Lung (tissue), 12 donors: Measurements from ENCODE around the gene BCL6B. TPM values are rescaled to one million over a fixed set of nuclear protein-coding genes. Genes with fewer than 3 reads are reported as not detected.
A peak's percentile ranks its signal among the peaks of the same experiment; 100 is the strongest.

Experiments
- ATAC-seq: fragments of 200-7000 bp; cut with Tn5 transposase; one replicate; pipeline ENCODE4 v1.9.1; 2020; ENCODE audit warnings: moderate number of reproducible peaks; ENCODE audit not compliant: insufficient read depth, low FRiP score
- DNase-seq, 3 donors: peaks; one replicate each; pipeline ENCODE4 v3.0.0-alpha.2; 2013 to 2017
- H3K27ac ChIP-seq, 2 donors: one replicate each; pipeline ENCODE4 v1.5.1; 2013; ENCODE audit warnings: mild to moderate bottlenecking in 2 of 2, moderate library complexity in 2 of 2, control low read depth in 1 of 2, inconsistent platforms in 1 of 2, low read depth in 1 of 2, low read length in 1 of 2
- H3K27me3 ChIP-seq, 3 donors: one replicate each; pipeline ENCODE4 v1.5.1; 2013; ENCODE audit warnings: low read length in 2 of 3; ENCODE audit not compliant: control insufficient read depth in 3 of 3, insufficient read depth in 3 of 3
- H3K36me3 ChIP-seq, 4 donors: one replicate each; pipeline ENCODE4 v1.5.1; 2013; ENCODE audit warnings: low read length in 4 of 4, mild to moderate bottlenecking in 1 of 4, moderate library complexity in 1 of 4; ENCODE audit not compliant: control insufficient read depth in 4 of 4, insufficient read depth in 4 of 4
- H3K4me1 ChIP-seq, 5 donors: one replicate each; pipeline ENCODE4 v1.5.1; 2013; ENCODE audit warnings: low read length in 5 of 5, mild to moderate bottlenecking in 2 of 5, moderate library complexity in 1 of 5; ENCODE audit not compliant: control insufficient read depth in 5 of 5, insufficient read depth in 5 of 5
- H3K4me3 ChIP-seq: one replicate; pipeline ENCODE4 v1.5.1; 2013; ENCODE audit warnings: mild to moderate bottlenecking, control low read depth, moderate library complexity
- H3K9ac ChIP-seq, 2 donors: one replicate each; pipeline ENCODE4 v1.5.1; 2013; ENCODE audit warnings: low read length in 2 of 2, control low read depth in 1 of 2; ENCODE audit not compliant: insufficient read depth in 1 of 2
- H3K9me3 ChIP-seq, 4 donors: one replicate each; pipeline ENCODE4 v1.5.1; 2013; ENCODE audit warnings: low read length in 3 of 4, mild to moderate bottlenecking in 1 of 4, moderate library complexity in 1 of 4; ENCODE audit not compliant: control insufficient read depth in 4 of 4, insufficient read depth in 3 of 4
- WGBS, 2 donors: extraction: QIAGEN DNeasy Blood & Tissue Kit; methylation state at CpG; one replicate each; pipeline ENCODE4 v1.1.7; 2013; 5-methylcytosine and 5-hydroxymethylcytosine counted together
- polyA plus RNA-seq, 2 donors: library from polyadenylated mRNA; stranded (reverse); fragments of 200-250 nt; gene quantifications; one replicate each; pipeline ENCODE4 v1.2.1, GENCODE V29; 2013
- total RNA-seq, 2 donors: library from RNA; depleted of rRNA in 1 of 2; stranded (reverse); fragments of >200 nt in 1 of 2; gene quantifications; one replicate each; pipeline ENCODE4 v1.2.1, GENCODE V29; 2014 to 2021
- TF ChIP-seq, protein P1 (sequence below): IDR thresholded peaks from 2 replicates; pipeline ENCODE4 v1.5.1; 2012; ENCODE audit warnings: mild to moderate bottlenecking; ENCODE audit errors: control extremely low read depth, extremely low read depth
- donor health status: control.
- donor health status: control.
- donor health status: Bipolar disorder and iron deficiency.
- donor health status: healthy.
- donor health status: DM: yes; HTN: yes; CAD: no.

BCL6B gene
- total and polyA plus RNA-seq, 4 donors = 14.5 to 55.6 (median 15.5) TPM

DNA sequence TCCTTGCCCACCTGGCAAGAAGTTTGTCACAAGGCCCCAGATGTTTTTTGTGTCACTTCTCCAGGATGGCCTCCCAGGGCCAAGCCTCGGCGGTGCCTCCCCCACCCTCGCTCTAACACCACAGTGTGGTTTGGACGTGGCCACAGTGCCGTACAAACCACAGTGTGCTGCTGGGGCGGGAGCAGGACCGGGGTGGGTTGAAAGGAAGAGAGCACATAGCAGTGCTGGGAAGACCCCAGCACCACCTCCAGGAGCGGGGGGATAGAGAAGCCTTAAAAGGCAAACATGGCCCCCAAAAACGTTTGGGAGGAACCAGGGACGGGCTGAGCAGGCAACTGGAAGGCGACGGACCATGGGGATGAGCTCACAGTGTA is 5.0 kb upstream of the BCL6B start:
- TF ChIP-seq, protein P1, sequence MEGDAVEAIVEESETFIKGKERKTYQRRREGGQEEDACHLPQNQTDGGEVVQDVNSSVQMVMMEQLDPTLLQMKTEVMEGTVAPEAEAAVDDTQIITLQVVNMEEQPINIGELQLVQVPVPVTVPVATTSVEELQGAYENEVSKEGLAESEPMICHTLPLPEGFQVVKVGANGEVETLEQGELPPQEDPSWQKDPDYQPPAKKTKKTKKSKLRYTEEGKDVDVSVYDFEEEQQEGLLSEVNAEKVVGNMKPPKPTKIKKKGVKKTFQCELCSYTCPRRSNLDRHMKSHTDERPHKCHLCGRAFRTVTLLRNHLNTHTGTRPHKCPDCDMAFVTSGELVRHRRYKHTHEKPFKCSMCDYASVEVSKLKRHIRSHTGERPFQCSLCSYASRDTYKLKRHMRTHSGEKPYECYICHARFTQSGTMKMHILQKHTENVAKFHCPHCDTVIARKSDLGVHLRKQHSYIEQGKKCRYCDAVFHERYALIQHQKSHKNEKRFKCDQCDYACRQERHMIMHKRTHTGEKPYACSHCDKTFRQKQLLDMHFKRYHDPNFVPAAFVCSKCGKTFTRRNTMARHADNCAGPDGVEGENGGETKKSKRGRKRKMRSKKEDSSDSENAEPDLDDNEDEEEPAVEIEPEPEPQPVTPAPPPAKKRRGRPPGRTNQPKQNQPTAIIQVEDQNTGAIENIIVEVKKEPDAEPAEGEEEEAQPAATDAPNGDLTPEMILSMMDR = no peak
- Histone ChIP-seq H3K4me1 (peaks cover 9 to 69% (median 15%) of the 10 kb centered on the region in 5 donors), H3K27ac (peak overlapping the region; percentile 88 to 95), H3K9ac (no peak overlapping the region), H3K9me3 (no peaks in the 10 kb centered on the region), H3K36me3 (peaks cover 0 to 11% (median 4%) of the 10 kb centered on the region in 4 donors), H3K27me3 (peaks cover 0 to 11% (median 9%) of the 10 kb centered on the region in 3 donors), H3K4me3 (no peak overlapping the region)
- no peak for ATAC-seq
- 47 to 62% methylated on average over 12 of the region's 12 CpGs for whole genome bisulfite sequencing, 2 donors
- DNase-seq = no peak

GRCh38 chr17:7018331-7018964 is 4.4 kb upstream of the BCL6B start:
- Histone ChIP-seq H3K9ac (peak overlapping the region in 1 of 2 donors; percentile 74), H3K9me3 (no peaks in the 10 kb centered on the region), H3K4me1 (peaks cover 9 to 64% (median 11%) of the 10 kb centered on the region in 5 donors), H3K4me3 (no peak overlapping the region), H3K27me3 (peaks cover 0 to 17% (median 14%) of the 10 kb centered on the region in 3 donors), H3K27ac (peak overlapping the region; percentile 88 to 95), H3K36me3 (peaks cover 0 to 11% (median 4%) of the 10 kb centered on the region in 4 donors)
- TF ChIP-seq, protein P1 = no peak
- no peak for ATAC-seq
- DNase-seq = no peak
- WGBS, 2 donors = 63 to 86% methylated on average over 10 of the region's 10 CpGs

DNA sequence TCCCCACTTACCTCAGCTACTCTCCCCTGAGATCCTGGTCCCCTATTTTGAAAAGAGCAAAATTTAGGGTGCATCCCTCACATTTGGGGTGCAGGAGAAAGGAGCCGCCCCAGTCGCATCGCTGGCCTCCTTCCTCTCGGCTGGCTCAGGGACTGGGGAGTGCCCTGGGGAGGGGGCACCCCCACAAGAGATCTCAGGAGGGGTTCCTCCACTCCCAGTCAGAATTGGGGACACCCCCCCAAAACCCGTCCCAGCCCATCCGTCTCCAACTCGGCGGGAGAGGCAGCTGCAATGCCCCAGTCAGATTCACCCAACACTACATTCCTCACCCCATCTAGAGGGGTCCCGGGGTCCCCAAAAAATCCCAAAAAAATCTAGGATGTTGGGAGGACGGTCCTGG is 3.5 kb upstream of the BCL6B start:
- Histone ChIP-seq H3K4me3 (peak overlapping the region; percentile 45), H3K27ac (peak overlapping the region; percentile 88 to 95), H3K36me3 (peaks cover 0 to 11% (median 4%) of the 10 kb centered on the region in 4 donors), H3K9ac (peak overlapping the region in 1 of 2 donors; percentile 74), H3K27me3 (peaks cover 0 to 18% (median 17%) of the 10 kb centered on the region in 3 donors), H3K4me1 (peaks cover 5 to 55% (median 10%) of the 10 kb centered on the region in 5 donors), H3K9me3 (no peaks in the 10 kb centered on the region)
- DNase-seq = no peak
- WGBS, 2 donors = 45 to 62% methylated on average over 10 of the region's 10 CpGs
- no peak for ATAC-seq
- TF ChIP-seq, protein P1 = no peak
